Fibroblast of skin of left biceps (primary cell): ENCODE results near the gene TMEM129.

ENCODE experiments used
- DNase-seq, 2 experiments: peaks; one replicate each; pipeline ENCODE4 v3.0.0-alpha.2; 2013; ENCODE audit warnings: low read depth in 2 of 2

TMEM129 gene

GRCh38 chr4:1669270-1669669, 51.9 kb downstream of the TMEM129 start:
- DNase-seq, result no peak

- DNase-seq, result no peak
Measured at GRCh38 chr4:1668488-1668840, 52.7 kb downstream of the TMEM129 start.

- DNase-seq, result no peak
Measured at GRCh38 chr4:1667273-1667672, 53.9 kb downstream of the TMEM129 start.

GRCh38 chr4:1666391-1666790, 54.7 kb downstream of the TMEM129 start:
- DNase-seq, result no peak
